Right atrium auricular region (tissue), 2 donors: Measurements from ENCODE around the gene NEDD4L. TPM values are rescaled to one million over a fixed set of nuclear protein-coding genes. Genes with fewer than 3 reads are reported as not detected.

Experiments
- DNase-seq: peaks from one replicate; pipeline ENCODE4 v3.0.0-alpha.2; 2019; ENCODE audit warnings: low spot score
- H3K27ac ChIP-seq, 2 donors: fragments of 200-600 bp; sonication (generic); 1 replicate in 1 of 2; 2 replicates in 1 of 2; pipeline ENCODE4 v1.5.1; 2016 to 2019
- H3K27me3 ChIP-seq, 2 donors: fragments of 200-600 bp; sonication (generic); one replicate each; pipeline versions ENCODE4 v1.5.1 to v1.6.0; 2017 to 2019
- H3K36me3 ChIP-seq: fragments of 200-600 bp; sonication (generic); one replicate; pipeline ENCODE4 v1.5.1; 2016
- H3K4me1 ChIP-seq, 2 donors: fragments of 200-600 bp; sonication (generic); one replicate each; pipeline versions ENCODE4 v1.5.1 to v1.6.0; 2017 to 2019
- H3K4me3 ChIP-seq, 2 donors: fragments of 200-600 bp; sonication (generic); 1 replicate in 1 of 2; 2 replicates in 1 of 2; pipeline ENCODE4 v1.5.1; 2017 to 2019; ENCODE audit warnings: mild to moderate bottlenecking in 1 of 2, moderate library complexity in 1 of 2
- H3K9me3 ChIP-seq, 2 donors: fragments of 200-600 bp; sonication (generic); one replicate each; pipeline ENCODE4 v1.5.1; 2019
- CTCF ChIP-seq, 2 donors: fragments of 200-600 bp; sonication (generic); IDR thresholded peaks; one replicate each; pipeline ENCODE4 v1.5.1; 2019; ENCODE audit warnings: antibody characterized with exemption in 2 of 2
- total RNA-seq, 2 donors: library from RNA; depleted of rRNA; stranded (reverse); fragments of >200 nt; gene quantifications; one replicate each; pipeline ENCODE4 v1.1.0, GENCODE V29; 2016

NEDD4L gene
- total RNA-seq, 2 donors from 2014 or later, result 45.0 to 68.0 TPM

- Histone ChIP-seq H3K4me3 (no peak overlapping the region), H3K9me3 (no peaks in the 10 kb centered on the region), H3K36me3 (no peaks in the 10 kb centered on the region), H3K4me1 (peaks cover 0 to 7% of the 10 kb centered on the region in 2 donors), H3K27me3 (no peaks in the 10 kb centered on the region), H3K27ac (no peak overlapping the region)
- DNase-seq, result no peak
- TF ChIP-seq CTCF (IDR thresholded peaks at IDR 0.05), result no peak
These were observed 363.8 kb downstream of the NEDD4L start for GRCh38 chr18:58407649-58408407.

GRCh38 chr18:58408665-58409064 is 364.6 kb downstream of the NEDD4L start:
- no peaks in the 10 kb centered on the region for H3K4me1 ChIP-seq
- no peaks in the 10 kb centered on the region for H3K27me3 ChIP-seq
- H3K36me3 ChIP-seq, result no peaks in the 10 kb centered on the region
- no peak for TF ChIP-seq CTCF (IDR thresholded peaks at IDR 0.05)
- H3K27ac ChIP-seq, result no peak overlapping the region
- H3K4me3 ChIP-seq, result no peak overlapping the region
- DNase-seq, result no peak
- no peaks in the 10 kb centered on the region for H3K9me3 ChIP-seq

GRCh38 chr18:58409802-58410445 is 365.9 kb downstream of the NEDD4L start:
- no peaks in the 10 kb centered on the region for H3K4me1 ChIP-seq
- no peaks in the 10 kb centered on the region for H3K36me3 ChIP-seq
- no peaks in the 10 kb centered on the region for H3K27me3 ChIP-seq
- no peak overlapping the region for H3K4me3 ChIP-seq
- H3K27ac ChIP-seq, result no peak overlapping the region
- no peak for TF ChIP-seq CTCF (IDR thresholded peaks at IDR 0.05)
- no peaks in the 10 kb centered on the region for H3K9me3 ChIP-seq
- DNase-seq, result no peak

- Histone ChIP-seq H3K36me3 (no peaks in the 10 kb centered on the region), H3K27me3 (no peaks in the 10 kb centered on the region), H3K4me3 (no peak overlapping the region), H3K4me1 (no peaks in the 10 kb centered on the region), H3K9me3 (no peaks in the 10 kb centered on the region), H3K27ac (no peak overlapping the region)
- no peak for TF ChIP-seq CTCF (IDR thresholded peaks at IDR 0.05)
- DNase-seq, result no peak
These were observed 367.3 kb downstream of the NEDD4L start for GRCh38 chr18:58411323-58411722.

GRCh38 chr18:58412844-58413666 is 369.0 kb downstream of the NEDD4L start:
- no peaks in the 10 kb centered on the region for H3K27me3 ChIP-seq
- no peak for TF ChIP-seq CTCF (IDR thresholded peaks at IDR 0.05)
- H3K4me3 ChIP-seq, result no peak overlapping the region
- no peaks in the 10 kb centered on the region for H3K9me3 ChIP-seq
- H3K4me1 ChIP-seq, result peaks cover 0 to 12% of the 10 kb centered on the region in 2 donors
- DNase-seq, result no peak
- H3K27ac ChIP-seq, result no peak overlapping the region
- no peaks in the 10 kb centered on the region for H3K36me3 ChIP-seq
